ENCODE results near the gene CCDC66. TPM values are rescaled to one million over a fixed set of nuclear protein-coding genes. Genes with fewer than 3 reads are reported as not detected.
A peak's percentile ranks its signal among the peaks of the same experiment; 100 is the strongest.

Gene CCDC66
- total RNA-seq, 1 experiment from 2014 or later, result 23.0 TPM

DNA sequence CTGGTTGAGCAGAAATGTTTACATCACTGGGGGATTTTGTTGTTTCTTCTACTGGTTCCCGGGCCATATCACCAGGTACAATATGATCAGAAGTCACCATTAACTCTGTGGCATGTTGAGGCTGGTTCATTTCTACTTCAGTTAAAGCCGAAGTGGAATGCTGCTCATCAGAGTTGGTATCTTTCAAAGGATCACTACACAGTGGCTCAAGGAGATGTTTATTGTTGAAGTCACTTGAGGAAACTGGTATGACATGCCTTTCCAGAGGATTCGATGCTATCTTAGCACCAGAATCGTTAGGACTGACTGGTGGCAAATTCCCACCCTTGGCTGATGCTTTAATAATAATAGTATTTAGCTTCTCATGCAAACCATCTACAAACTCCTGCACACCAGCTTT lies 76.2 kb downstream of the CCDC66 start:
- Mint-ChIP-seq H3K27ac (no peak overlapping the region), H3K9me3 (no peaks in the 10 kb centered on the region), H3K4me3 (no peak overlapping the region), H3K27me3 (ENCODE audit: low read depth) (no peaks in the 10 kb centered on the region), H3K36me3 (peaks cover 39% of the 10 kb centered on the region), H3K4me1 (no peaks in the 10 kb centered on the region)
- ATAC-seq (no peak), DNase-seq (ENCODE audit: low spot score) (no peak)
- no peak for TF ChIP-seq TCF7 (CRISPR knock-in tag; IDR thresholded peaks at IDR 0.05; ENCODE audit: low read depth)
- TF ChIP-seq USF1 (CRISPR knock-in tag; IDR thresholded peaks at IDR 0.05), result no peak
- TF ChIP-seq GABPB1 (CRISPR knock-in tag; IDR thresholded peaks at IDR 0.05), result no peak
- no peak for TF ChIP-seq ETV6 (CRISPR knock-in tag; IDR thresholded peaks at IDR 0.05)
- no peak for TF ChIP-seq ATF2 (CRISPR knock-in tag; IDR thresholded peaks at IDR 0.05; ENCODE audit: borderline replicate concordance, low read depth)
- TF ChIP-seq, protein P1, sequence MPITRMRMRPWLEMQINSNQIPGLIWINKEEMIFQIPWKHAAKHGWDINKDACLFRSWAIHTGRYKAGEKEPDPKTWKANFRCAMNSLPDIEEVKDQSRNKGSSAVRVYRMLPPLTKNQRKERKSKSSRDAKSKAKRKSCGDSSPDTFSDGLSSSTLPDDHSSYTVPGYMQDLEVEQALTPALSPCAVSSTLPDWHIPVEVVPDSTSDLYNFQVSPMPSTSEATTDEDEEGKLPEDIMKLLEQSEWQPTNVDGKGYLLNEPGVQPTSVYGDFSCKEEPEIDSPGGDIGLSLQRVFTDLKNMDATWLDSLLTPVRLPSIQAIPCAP (CRISPR knock-in tag; IDR thresholded peaks at IDR 0.05), result no peak
- TF ChIP-seq ZNF396 (CRISPR knock-in tag; IDR thresholded peaks at IDR 0.05; ENCODE audit: borderline replicate concordance), result no peak
- TF ChIP-seq NR2C2 (CRISPR knock-in tag; IDR thresholded peaks at IDR 0.05), result no peak
- no peak for TF ChIP-seq JAZF1 (CRISPR knock-in tag; IDR thresholded peaks at IDR 0.05)
- TF ChIP-seq, protein P2, sequence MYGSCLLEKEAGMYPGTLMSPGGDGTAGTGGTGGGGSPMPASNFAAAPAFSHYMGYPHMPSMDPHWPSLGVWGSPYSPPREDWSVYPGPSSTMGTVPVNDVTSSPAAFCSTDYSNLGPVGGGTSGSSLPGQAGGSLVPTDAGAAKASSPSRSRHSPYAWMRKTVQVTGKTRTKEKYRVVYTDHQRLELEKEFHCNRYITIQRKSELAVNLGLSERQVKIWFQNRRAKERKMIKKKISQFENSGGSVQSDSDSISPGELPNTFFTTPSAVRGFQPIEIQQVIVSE (CRISPR knock-in tag; IDR thresholded peaks at IDR 0.05; ENCODE audit: borderline replicate concordance), result no peak
- TF ChIP-seq NR1H2 (CRISPR knock-in tag; IDR thresholded peaks at IDR 0.05), result no peak
- no peak for TF ChIP-seq TEAD1 (CRISPR knock-in tag; IDR thresholded peaks at IDR 0.05)
- TF ChIP-seq ZNF121 (CRISPR knock-in tag; IDR thresholded peaks at IDR 0.05), result no peak
- TF ChIP-seq, protein P3, sequence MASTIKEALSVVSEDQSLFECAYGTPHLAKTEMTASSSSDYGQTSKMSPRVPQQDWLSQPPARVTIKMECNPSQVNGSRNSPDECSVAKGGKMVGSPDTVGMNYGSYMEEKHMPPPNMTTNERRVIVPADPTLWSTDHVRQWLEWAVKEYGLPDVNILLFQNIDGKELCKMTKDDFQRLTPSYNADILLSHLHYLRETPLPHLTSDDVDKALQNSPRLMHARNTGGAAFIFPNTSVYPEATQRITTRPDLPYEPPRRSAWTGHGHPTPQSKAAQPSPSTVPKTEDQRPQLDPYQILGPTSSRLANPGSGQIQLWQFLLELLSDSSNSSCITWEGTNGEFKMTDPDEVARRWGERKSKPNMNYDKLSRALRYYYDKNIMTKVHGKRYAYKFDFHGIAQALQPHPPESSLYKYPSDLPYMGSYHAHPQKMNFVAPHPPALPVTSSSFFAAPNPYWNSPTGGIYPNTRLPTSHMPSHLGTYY (CRISPR knock-in tag; IDR thresholded peaks at IDR 0.05), result no peak
- no peak for TF ChIP-seq NFATC4 (CRISPR knock-in tag; IDR thresholded peaks at IDR 0.05)
- TF ChIP-seq ZNF671 (CRISPR knock-in tag; IDR thresholded peaks at IDR 0.05), result no peak
- no peak for TF ChIP-seq ATF1 (CRISPR knock-in tag; IDR thresholded peaks at IDR 0.05)
- ChIA-PET CTCF (no interaction called here), POLR2A (no interaction called here)

GRCh38 chr3:56633602-56634535 lies 76.9 kb downstream of the CCDC66 start:
- Mint-ChIP-seq H3K4me1 (no peaks in the 10 kb centered on the region), H3K27ac (0 out of 2 replicates have a peak overlapping the region, but pooled peaks have one; percentile 16), H3K4me3 (no peak overlapping the region), H3K27me3 (ENCODE audit: low read depth) (no peaks in the 10 kb centered on the region), H3K36me3 (peaks cover 45% of the 10 kb centered on the region), H3K9me3 (no peaks in the 10 kb centered on the region)
- CTCF ChIA-PET, result no interaction called here
- POLR2A ChIA-PET, result no interaction called here
- no peak for ATAC-seq
- DNase-seq (ENCODE audit: low spot score), result no peak
- TF ChIP-seq NFATC4 (CRISPR knock-in tag; IDR thresholded peaks at IDR 0.05) (no peak), OVOL2 (CRISPR knock-in tag; IDR thresholded peaks at IDR 0.05; ENCODE audit: borderline replicate concordance) (no peak), ATF1 (CRISPR knock-in tag; IDR thresholded peaks at IDR 0.05) (no peak), ZNF425 (CRISPR knock-in tag; conservative IDR thresholded peaks at IDR 0.05) (no peak), E2F1 (CRISPR knock-in tag; IDR thresholded peaks at IDR 0.05) (no peak), ZSCAN18 (CRISPR knock-in tag; IDR thresholded peaks at IDR 0.05) (no peak), USF1 (CRISPR knock-in tag; IDR thresholded peaks at IDR 0.05) (no peak)
- TF ChIP-seq, protein P3 (CRISPR knock-in tag; IDR thresholded peaks at IDR 0.05), result no peak

Data from WTC11 (cell line).